ENCODE measurements around the gene RNF212. TPM values are rescaled to one million over a fixed set of nuclear protein-coding genes. Genes with fewer than 3 reads are reported as not detected.

The RNF212 gene
- total RNA-seq, 1 experiment from 2014 or later = 2.4 TPM

GRCh38 chr4:1084796-1085403, 28.5 kb downstream of the RNF212 start:
- H3K4me3 ChIP-seq (ENCODE audit: low read depth, low read length, poor library complexity, severe bottlenecking) = no peak overlapping the region
- H3K36me3 ChIP-seq (ENCODE audit: insufficient read depth, low read length, poor library complexity, severe bottlenecking) = no peaks in the 10 kb centered on the region
- no peaks in the 10 kb centered on the region for H3K9me3 ChIP-seq (ENCODE audit: low read depth, low read length, poor library complexity, severe bottlenecking)
- no peak overlapping the region for H3K27ac ChIP-seq (ENCODE audit: low read depth, low read length, poor library complexity, severe bottlenecking)
- no peaks in the 10 kb centered on the region for H3K4me1 ChIP-seq (ENCODE audit: insufficient read depth, low read length, poor library complexity, severe bottlenecking)
- intact Hi-C loops (cut with micrococcal nuclease; ENCODE audit: unreplicated experiment) = no loop called here
- no peak for TF ChIP-seq EZH2 (IDR thresholded peaks at IDR 0.05; ENCODE audit: borderline replicate concordance, low read depth, low read length, poor library complexity, severe bottlenecking)
- TF ChIP-seq CTCF (conservative IDR thresholded peaks at IDR 0.05; ENCODE audit: low read depth, low read length) = no peak
- POLR2A ChIA-PET (ENCODE audit: low non-redundant PET) = no interaction called here
- no peak for DNase-seq (ENCODE audit: low spot score)
- H3K27me3 ChIP-seq (replicated peaks; ENCODE audit: insufficient read depth, low read depth, low read length, poor library complexity) = peaks cover 13% of the 10 kb centered on the region
- CTCF ChIA-PET = no interaction called here
- BruUV-seq (replicated peaks) = no TSS peak

- Histone ChIP-seq H3K4me3 (ENCODE audit: low read depth, low read length, poor library complexity, severe bottlenecking) (no peak overlapping the region), H3K27me3 (replicated peaks; ENCODE audit: insufficient read depth, low read depth, low read length, poor library complexity) (peaks cover 13% of the 10 kb centered on the region), H3K36me3 (ENCODE audit: insufficient read depth, low read length, poor library complexity, severe bottlenecking) (no peaks in the 10 kb centered on the region), H3K9me3 (ENCODE audit: low read depth, low read length, poor library complexity, severe bottlenecking) (no peaks in the 10 kb centered on the region), H3K4me1 (ENCODE audit: insufficient read depth, low read length, poor library complexity, severe bottlenecking) (no peaks in the 10 kb centered on the region), H3K27ac (ENCODE audit: low read depth, low read length, poor library complexity, severe bottlenecking) (no peak overlapping the region)
- no TSS peak for BruUV-seq (replicated peaks)
- CTCF ChIA-PET = no interaction called here
- no peak for DNase-seq (ENCODE audit: low spot score)
- TF ChIP-seq EZH2 (IDR thresholded peaks at IDR 0.05; ENCODE audit: borderline replicate concordance, low read depth, low read length, poor library complexity, severe bottlenecking) (no peak), CTCF (conservative IDR thresholded peaks at IDR 0.05; ENCODE audit: low read depth, low read length) (no peak)
- intact Hi-C loops (cut with micrococcal nuclease; ENCODE audit: unreplicated experiment) = no loop called here
- POLR2A ChIA-PET (ENCODE audit: low non-redundant PET) = no interaction called here
Observed at GRCh38 chr4:1084394-1084793, 29.0 kb downstream of the RNF212 start.

- ChIA-PET CTCF (no interaction called here), POLR2A (ENCODE audit: low non-redundant PET) (no interaction called here)
- BruUV-seq (replicated peaks) = no TSS peak
- intact Hi-C loops (cut with micrococcal nuclease; ENCODE audit: unreplicated experiment) = no loop called here
- Histone ChIP-seq H3K27me3 (replicated peaks; ENCODE audit: insufficient read depth, low read depth, low read length, poor library complexity) (peaks cover 13% of the 10 kb centered on the region), H3K36me3 (ENCODE audit: insufficient read depth, low read length, poor library complexity, severe bottlenecking) (no peaks in the 10 kb centered on the region), H3K27ac (ENCODE audit: low read depth, low read length, poor library complexity, severe bottlenecking) (no peak overlapping the region), H3K9me3 (ENCODE audit: low read depth, low read length, poor library complexity, severe bottlenecking) (no peaks in the 10 kb centered on the region), H3K4me3 (ENCODE audit: low read depth, low read length, poor library complexity, severe bottlenecking) (no peak overlapping the region), H3K4me1 (ENCODE audit: insufficient read depth, low read length, poor library complexity, severe bottlenecking) (no peaks in the 10 kb centered on the region)
- TF ChIP-seq EZH2 (IDR thresholded peaks at IDR 0.05; ENCODE audit: borderline replicate concordance, low read depth, low read length, poor library complexity, severe bottlenecking) = no peak
- TF ChIP-seq CTCF (conservative IDR thresholded peaks at IDR 0.05; ENCODE audit: low read depth, low read length) = no peak
- DNase-seq (ENCODE audit: low spot score) = peak; percentile 26
Observed at GRCh38 chr4:1082215-1083182, 30.9 kb downstream of the RNF212 start.
